Measurements from ENCODE around the gene GRXCR1.

DNA sequence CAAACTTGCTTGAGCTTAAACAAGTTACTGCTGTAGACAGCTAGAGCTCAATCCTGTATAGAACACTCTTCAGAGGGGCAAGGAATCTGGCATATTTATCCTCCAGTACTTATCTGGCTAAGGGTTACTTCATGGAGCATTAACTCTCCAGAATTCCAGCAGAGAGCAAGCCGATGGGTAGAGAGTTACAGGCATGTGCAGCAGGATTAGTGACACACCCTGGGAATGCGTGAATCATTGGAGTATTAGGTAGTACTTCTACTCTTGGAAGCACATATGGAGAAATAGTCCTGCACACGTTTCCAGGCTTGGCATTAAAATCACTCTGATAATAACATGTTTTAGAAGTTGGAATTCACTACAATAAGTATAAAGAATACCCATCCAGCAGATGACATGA is 35.4 kb downstream of the GRXCR1 start:
- TF ChIP-seq POLR2AphosphoS5 (IDR thresholded peaks at IDR 0.05; ENCODE audit: low read depth, low read length) = no peak
- TF ChIP-seq TAF1 (IDR thresholded peaks at IDR 0.05; ENCODE audit: borderline replicate concordance, low read depth, low read length) = no peak
- TF ChIP-seq, protein P1, sequence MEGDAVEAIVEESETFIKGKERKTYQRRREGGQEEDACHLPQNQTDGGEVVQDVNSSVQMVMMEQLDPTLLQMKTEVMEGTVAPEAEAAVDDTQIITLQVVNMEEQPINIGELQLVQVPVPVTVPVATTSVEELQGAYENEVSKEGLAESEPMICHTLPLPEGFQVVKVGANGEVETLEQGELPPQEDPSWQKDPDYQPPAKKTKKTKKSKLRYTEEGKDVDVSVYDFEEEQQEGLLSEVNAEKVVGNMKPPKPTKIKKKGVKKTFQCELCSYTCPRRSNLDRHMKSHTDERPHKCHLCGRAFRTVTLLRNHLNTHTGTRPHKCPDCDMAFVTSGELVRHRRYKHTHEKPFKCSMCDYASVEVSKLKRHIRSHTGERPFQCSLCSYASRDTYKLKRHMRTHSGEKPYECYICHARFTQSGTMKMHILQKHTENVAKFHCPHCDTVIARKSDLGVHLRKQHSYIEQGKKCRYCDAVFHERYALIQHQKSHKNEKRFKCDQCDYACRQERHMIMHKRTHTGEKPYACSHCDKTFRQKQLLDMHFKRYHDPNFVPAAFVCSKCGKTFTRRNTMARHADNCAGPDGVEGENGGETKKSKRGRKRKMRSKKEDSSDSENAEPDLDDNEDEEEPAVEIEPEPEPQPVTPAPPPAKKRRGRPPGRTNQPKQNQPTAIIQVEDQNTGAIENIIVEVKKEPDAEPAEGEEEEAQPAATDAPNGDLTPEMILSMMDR (IDR thresholded peaks at IDR 0.05) = no peak
- TF ChIP-seq RFX5 (IDR thresholded peaks at IDR 0.05; ENCODE audit: low read length) = no peak
- no peak for TF ChIP-seq RXRA (IDR thresholded peaks at IDR 0.05; ENCODE audit: borderline replicate concordance, low read depth)
- TF ChIP-seq RAD21 (IDR thresholded peaks at IDR 0.05; ENCODE audit: low read length) = no peak
- TF ChIP-seq JUND (IDR thresholded peaks at IDR 0.05) = no peak
- no peak for TF ChIP-seq YY1 (IDR thresholded peaks at IDR 0.05; ENCODE audit: low read depth)
- no peak for TF ChIP-seq CHD2 (IDR thresholded peaks at IDR 0.05; ENCODE audit: low read length, partially characterized antibody)
- TF ChIP-seq RCOR1 (IDR thresholded peaks at IDR 0.05; ENCODE audit: low read length) = no peak
- no peak for TF ChIP-seq EP300 (IDR thresholded peaks at IDR 0.05; ENCODE audit: borderline replicate concordance in 1 of 2, low read depth in 1 of 2, low read length in 1 of 2)
- no peak for TF ChIP-seq FOXJ3 (CRISPR knock-in tag; IDR thresholded peaks at IDR 0.05)

Measured in SK-N-SH (cell line).